HG02763 (cell line): ENCODE data around the gene JAZF1.
"Not testable (repeated sequence)": the region's sequence is repeated elsewhere in the genome, so short reads cannot be mapped to it uniquely, and the experiment has no call there.

Experiments used
- ATAC-seq: cut with Tn5 transposase; IDR thresholded peaks from one replicate; pipeline ENCODE4 v1.9.1; 2021; ENCODE audit warnings: mild to moderate bottlenecking, moderate library complexity; ENCODE audit not compliant: unreplicated experiment

Gene JAZF1

DNA sequence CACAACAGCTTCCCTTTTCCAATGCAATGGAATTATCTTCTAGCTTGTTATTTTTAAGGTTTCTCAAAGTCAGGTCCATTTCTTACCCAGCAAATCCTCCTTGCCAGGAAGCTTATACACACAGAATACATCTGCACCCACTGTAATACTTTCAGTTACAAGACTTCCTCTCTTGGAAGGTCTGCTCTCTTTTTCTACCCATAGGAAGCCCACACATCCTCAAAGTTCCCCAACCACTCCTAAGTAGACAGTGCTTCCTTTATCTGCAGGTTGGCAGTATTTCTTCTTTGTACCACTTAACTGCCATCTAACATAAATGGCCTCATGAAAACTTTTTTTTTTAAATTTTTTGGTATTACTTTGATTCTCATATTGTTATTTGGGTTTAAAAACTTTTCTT lies 285.0 kb downstream of the JAZF1 start:
- no peak for ATAC-seq

DNA sequence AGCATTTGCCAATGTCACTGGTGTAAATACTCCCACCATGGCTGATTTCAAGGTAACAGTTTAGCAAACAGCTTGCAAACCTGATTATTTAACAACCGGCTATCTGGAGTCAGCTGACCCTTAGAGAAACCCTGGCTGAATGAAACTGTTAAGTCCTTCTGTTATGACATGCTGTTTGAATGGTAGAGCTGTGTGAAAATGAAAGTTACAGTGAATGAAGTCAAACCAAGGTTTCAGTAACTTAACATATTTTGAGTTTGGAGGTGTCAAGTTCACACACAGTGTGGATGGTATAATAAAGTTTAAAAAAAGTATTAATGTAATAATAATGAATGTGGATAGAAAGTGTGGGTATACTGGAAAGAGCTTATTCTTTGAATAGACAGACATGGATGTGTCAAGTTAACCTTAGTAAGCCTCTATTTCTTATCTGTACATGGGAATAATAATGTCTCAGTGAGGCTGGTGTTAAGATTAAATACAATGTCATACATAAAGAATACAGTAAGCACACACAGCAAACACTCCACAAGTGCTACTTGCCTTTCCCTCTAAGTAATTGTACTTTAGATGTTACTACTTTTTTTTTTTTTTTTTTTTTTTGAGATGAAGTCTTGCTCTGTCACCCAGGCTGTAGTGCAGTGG lies 290.3 kb downstream of the JAZF1 start:
- ATAC-seq: peak; percentile 94

DNA sequence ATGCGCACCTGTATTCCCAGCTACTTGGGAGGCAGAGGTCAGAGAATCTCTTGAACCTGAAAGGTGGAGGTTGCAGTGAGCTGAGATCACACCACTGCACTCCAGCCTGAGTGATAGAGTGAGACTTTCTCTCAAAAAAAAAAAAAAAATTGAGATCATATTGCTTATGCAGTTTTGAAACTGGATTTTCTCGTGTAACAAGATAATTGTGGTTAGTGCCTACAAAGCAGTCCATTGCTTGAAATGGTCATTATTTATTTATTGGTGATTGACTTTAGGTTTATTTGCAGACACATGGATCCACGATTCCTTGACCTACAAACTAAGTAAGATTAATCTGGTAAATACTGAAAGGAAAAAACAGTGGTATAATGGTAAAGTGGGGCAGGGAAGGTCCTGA lies 290.8 kb downstream of the JAZF1 start:
- no peak for ATAC-seq

DNA sequence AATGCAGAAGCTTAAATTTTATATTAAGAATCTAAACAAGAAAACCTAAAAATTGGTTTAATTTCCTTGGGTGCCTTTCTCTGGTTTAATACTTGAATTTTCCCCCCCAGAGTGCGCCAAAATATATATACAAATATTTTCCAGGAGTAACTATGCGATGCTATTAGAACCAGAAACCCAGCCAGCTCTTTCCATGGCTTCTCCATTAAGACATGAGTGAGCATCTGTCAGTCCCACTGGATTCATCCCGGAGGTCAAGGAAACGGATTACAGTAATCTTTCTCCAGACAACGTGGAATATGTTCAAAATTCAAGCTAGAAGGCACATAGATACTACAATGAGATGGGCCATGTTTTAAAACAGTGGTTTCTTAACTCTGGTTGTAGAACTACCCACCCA lies 291.9 kb downstream of the JAZF1 start:
- no peak for ATAC-seq

DNA sequence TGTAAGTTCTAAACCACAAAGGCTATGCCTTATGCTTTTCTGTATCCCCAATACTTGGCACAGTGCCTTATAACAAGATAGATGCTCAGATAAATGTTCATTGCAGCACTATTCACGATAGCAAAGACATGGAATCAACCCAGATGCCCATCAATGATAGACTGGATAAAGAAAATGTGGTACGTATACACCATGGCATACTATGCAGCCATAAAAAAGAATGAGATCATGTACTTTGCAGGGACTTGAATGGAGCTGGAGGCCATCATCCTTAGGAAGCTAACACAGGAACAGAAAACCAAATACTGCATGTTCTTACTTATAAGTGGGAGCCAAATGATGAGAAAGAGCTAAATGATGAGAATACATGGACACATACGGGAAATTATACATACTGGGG lies 293.9 kb downstream of the JAZF1 start:
- not testable (repeated sequence) for ATAC-seq

DNA sequence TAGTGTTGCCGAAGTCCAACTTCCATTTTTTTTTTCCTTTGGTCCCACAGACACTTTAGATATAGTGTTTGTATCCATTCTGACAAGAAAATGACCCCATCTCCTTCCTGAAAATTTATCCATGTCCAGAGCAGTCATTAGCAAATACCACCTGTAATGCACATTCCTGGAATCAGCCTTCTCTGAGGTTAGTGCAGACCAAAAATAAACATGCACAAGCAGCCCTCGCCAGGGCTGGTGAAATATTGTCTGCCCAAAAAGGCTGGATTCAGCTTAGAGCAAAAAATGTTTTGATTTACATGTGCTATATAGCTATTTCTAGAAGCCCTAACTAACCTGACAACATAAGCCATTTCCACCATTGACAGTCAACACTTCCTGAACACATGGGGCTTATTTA lies 294.9 kb downstream of the JAZF1 start:
- no peak for ATAC-seq

DNA sequence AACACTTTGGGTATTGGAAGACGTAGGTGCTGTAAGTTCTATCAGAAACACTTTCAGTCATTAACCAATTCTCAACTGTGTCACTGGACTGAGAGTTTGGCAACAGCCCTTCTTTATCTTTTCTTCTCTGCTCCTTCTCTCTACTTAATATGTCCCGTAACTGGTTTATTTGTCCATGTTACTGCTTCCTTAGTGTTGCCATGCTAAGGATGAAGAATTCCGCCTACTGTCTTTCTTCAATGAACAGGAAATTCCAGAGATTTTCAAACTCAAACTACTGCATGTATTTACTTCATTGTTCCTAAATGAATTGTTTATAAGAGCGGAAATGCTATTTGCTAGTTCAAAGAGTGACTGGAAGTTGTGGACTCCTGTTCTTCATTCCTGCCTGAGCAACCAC lies 296.9 kb downstream of the JAZF1 start:
- ATAC-seq: no peak

DNA sequence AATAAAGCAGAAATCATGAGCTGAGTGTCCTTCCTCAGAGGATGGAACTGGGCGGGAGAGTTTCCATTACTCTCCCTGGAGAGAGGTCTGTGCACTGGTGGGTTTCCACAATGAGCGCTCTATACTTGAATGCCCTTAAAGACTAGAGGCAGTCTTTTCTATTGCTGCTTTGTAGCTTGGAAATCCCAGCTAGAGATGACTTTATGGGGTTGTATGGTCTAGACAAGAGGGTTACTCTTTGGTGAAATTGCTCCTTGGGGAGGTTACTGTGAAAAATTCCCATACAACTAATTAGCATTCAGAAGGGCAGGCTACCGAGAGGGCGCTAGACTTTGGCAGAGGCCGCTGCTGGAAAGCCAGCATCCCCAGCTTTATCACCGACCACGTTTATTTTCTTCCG lies 303.8 kb downstream of the JAZF1 start:
- no peak for ATAC-seq

DNA sequence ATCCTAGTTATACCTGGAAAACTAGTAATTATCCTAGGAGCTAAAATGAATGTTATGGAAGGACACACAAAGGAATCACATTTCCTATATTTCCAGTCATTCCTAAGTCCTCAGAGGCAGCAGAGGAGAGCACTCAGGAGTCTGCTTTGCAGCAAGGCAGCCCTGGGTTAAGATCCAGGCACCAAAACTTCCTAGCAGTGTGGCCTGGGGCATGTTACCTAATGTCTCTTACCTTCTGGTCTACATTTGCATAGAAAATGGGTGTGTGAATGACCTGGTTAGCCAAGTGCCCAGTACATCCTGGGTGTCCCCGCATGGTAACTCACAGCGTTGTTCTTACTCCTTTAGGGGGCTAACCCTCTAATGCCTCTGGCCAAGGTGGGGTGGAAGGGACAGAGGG lies 304.8 kb downstream of the JAZF1 start:
- ATAC-seq: no peak

DNA sequence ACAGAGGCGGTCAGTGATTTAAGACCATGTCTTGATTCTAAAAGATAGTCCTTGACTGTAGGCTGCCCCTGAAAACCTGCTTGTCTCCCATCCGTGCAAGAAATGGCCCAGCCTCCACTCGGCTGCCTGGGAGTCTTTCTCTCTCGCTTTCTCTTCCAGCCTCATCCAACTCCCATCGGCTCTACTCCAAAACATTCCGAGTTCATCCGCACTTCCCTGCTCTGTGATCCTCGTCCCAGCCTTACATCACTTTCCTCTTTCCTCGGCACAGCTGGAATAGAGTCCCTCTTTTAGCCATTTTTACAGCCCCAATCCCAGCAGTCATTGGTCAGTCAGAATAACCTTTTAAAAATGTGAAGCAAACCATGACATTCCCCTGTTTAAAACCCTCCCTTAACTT lies 305.5 kb downstream of the JAZF1 start:
- ATAC-seq: no peak

DNA sequence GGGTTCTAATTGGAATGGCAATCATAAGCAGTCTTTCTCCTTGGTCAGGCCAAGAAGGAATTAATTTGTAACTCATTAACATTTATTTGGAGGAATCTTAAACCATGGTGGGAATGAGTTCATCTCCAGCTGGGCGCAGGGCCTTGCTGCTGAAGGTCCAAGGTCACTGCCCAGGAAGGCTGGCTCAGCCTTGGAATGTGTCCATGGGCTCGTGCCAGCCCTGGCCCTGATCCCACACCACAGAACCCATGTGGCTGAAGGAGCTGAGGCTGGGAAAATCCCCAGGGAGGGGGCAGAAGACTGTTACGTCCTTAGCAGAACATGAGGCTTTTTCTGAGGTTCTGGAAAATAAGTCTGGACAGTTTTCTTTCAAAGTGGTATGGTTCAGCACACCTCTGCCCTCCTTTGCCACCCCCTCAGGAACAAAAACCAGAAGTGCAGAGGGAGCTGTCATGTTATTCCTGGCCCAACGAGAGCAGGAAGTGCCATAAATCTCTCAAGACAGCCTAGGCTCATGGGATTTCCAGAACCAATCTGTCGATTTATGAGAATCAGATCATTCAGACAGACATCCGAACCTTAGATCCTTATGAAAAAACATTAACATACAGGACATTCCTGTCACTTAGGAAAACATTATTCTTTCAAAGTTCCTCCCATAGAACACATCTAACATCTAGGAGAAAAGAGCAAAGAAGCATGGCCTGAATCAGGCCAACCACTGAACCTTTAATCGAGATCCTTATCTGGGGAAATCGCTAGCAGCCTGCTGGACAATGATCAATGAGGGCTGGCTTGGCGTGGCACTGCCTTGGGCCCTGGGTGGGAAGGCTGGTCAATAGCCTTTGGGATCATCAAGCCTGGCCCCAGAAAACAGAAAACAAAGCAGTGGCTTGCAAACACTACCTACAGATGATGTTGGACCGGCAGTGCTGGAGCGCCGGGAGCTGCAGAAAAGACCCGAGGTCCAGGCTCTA lies 306.3 kb downstream of the JAZF1 start:
- ATAC-seq: no peak

DNA sequence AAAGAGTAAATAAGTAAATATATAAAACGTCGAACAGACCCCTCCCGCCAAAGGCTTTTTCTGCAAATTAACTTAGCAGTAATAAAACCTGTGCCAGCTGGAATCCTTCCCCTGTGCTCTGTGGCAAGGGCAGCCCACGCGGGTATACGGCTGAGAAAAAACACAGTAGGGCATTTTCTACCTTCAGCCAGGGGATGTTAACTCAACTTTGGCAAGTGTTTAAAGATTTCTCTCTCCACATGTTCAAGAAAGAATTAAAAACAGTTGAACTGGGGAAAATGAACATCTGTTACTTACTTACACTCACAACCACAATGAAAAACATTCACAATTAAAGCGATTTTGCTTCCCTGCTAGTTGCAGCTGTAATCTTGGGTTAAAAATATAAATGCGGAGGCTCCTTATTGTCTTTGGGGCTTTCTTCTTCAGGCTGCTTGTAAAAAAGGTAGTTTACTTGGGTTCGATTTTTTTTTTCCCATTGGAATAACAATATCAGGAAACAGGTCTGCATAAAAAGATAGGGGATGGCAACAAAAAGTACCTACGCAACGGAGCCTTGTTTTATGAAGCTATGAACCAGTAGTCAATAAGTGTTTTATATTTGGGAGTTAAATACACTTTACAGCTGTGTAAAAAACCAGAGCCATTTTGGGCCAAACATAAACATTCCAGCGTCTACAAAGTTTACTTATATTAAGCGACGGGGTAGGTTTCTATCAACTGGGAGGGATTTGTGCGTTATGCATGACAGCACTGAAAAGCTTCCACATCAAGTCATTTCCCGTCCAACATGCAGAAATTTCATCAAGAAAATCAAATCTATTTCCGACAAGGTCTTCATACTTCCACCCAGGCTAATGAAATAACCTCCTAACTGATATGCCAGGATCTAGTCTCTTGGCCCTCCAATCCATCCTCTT lies 308.0 kb downstream of the JAZF1 start:
- ATAC-seq: no peak

DNA sequence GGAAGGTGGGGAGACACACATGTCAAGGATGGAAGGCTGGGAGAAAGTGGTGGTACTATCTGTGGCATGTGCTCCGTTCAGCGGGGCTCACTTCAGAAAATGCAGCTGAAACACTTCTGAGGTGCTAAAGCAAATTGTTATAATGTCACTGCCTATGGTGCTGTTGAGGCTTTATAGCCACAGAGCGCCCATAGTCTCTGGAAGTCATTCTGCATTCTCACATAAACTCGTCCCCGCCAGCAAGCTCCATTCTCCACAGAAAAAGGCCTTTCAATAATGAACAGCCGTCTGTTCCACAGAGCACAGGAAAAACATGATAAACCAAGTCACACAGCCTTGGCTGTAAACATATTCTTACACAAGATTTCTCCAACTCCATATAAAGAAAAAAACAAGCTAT lies 308.7 kb downstream of the JAZF1 start:
- no peak for ATAC-seq

DNA sequence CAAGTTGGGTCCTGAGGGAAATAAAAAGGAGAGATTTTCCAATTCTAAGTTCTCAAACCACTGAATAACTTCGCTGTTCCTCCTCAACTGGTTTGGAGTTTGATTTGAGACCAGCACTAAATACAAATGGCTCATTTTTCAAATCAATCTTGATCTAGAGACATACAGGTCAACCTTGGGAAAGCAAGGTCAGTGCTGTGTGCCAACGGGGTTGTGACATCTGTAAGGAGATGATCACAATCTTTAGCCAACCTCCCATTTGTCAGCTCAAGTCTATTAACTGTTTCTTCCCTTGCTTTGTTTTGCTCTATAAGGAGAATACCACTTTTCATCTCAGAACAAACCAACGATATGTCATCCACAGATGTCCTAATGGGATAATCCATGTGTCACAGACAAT lies 309.5 kb downstream of the JAZF1 start:
- no peak for ATAC-seq

DNA sequence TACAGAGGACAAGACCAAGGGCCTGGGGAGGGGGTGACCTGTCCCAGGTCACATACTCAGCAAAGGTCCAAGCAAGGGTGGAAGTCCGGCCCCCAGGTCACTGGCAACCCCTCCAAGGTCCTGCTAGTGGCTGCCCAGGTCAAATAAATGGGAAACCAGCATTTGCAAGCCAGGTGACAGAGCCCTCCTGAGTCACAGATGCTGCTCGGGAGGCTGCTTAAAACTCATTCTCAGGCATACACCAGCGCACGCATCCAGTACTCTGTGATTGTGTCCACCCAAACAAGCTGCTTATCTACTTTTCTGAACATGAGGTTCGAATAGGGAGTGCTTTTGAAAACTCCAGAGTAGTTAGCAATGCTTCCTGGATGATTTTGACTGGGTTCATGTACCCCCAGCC lies 310.0 kb downstream of the JAZF1 start:
- ATAC-seq: no peak

DNA sequence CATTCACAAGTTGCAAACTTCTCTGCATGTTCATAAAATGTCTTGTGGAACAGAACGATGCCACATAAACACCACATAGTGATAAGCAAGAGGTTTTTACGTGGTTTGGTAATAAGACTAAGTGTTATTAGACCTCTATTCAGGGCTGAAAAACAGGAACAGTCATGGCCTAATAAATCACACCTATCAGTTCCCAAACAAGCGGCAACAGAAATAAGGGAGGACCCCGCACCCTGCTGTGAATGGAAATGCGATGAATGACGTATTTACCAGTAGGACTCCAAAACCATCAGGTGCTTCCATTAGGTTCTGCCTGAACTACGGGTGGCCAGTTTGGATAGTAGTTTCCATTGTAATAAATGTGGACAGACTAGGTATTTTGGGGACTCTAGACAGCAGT lies 311.5 kb downstream of the JAZF1 start:
- no peak for ATAC-seq

DNA sequence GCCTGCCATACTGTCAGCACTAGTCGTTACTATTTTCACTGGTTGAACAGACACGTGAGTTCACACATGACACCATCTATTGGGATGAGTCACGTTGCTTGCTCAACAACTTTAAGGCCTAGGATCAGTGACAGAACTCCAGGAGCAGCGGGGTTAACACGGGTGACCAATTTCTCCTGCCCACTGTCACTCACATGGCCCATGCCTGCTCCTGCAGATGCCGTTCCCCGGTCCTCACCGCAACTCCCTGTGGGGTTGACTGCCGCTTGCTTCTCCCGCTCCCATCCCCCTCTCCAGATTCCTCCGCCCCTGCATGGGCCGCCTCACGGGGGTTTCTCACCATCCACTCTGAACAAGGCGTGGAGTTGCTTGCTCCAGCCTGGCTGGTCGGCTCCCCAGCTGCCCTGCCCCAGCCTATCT lies 312.5 kb downstream of the JAZF1 start:
- no peak for ATAC-seq

DNA sequence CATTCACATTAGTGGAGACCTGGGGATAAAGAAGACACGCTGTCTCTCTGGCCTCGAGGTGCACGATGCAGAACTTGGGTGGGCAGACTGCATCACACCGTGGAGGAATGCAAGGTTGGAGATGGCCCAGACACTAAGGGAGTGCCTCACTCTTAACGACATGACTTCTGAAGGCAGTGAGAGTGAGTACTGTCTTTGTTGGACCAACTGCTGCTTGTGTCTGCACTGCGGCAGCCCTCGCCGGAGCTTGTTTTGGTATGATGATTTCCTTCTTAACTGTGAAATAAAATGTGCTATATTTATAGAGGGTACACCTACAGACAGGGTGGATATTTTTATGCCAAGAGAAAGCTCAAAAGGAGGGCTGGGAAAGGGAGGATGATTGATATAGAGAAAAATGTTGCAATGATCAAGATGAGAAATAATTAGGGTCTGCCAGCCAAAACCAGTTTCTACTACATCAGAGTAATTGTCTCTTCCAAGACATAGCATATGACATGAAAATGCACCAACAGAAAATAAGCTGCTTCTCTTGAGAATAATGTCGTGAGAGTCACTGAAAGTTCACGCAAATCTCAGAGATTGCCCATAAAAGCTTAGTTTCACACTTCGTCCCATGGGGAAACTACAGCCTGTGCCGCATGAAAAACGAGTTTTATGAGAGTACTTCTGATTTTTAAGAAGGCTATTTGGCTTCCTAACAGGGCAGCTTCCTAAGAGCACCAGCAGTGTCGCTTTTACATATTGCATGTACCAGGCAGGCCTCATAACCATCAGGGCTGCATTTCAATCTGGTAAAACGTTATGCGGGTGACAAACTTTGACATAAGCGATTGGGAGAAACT lies 313.5 kb downstream of the JAZF1 start:
- ATAC-seq: no peak

DNA sequence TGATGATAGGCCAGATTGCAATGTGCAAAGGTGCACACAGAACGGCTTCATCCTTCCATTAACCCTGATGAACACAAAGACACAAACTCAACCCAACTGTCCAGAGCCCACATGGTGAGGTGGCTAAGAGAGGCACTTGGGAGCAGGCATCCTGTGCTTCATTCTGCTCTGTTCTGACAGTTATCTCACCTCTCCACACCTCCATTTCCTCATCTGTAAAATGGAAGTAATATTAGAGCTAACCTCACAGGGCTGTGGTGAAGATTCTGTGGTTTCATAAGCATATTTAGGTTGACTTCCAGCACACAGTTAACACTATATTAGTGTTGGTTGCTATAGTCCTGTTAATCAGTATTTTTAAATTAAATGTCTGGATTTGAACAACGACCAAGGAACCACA lies 314.3 kb downstream of the JAZF1 start:
- no peak for ATAC-seq

DNA sequence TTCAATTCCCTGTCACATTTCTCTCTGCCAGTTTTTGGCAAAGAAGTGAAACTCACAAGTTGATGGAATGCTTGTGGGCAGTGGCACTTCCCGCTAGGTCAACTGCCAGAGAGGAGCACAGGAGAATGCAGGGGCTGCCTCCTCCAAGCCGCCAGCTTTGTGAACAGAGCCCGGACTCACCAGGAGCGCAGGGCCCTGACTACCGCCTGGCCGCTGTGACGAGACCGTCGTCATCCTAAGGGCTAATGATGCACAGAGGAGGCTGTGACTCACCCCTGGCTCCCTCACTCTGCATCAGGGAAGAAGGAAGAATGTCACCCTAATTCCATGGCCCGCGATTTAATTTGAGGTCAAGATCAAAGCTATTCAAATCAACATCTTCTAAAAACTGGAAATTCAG lies 316.7 kb downstream of the JAZF1 start:
- no peak for ATAC-seq
